ENCODE data around the gene ADAM10. TPM values are rescaled to one million over a fixed set of nuclear protein-coding genes. Genes with fewer than 3 reads are reported as not detected.

ADAM10 gene
- total RNA-seq, 1 experiment from 2014 or later: 73.1 TPM

- no peak for DNase-seq
- no peaks in the 10 kb centered on the region for H3K27me3 ChIP-seq (ENCODE audit: control insufficient read depth, insufficient read depth, low read length)
- H3K4me3 ChIP-seq (ENCODE audit: insufficient read depth, low read depth, low read length): no peak overlapping the region
- no peaks in the 10 kb centered on the region for H3K36me3 ChIP-seq (replicated peaks; ENCODE audit: control insufficient read depth, insufficient read depth, low read length)
Measured at GRCh38 chr15:58715266-58715917, 34.1 kb downstream of the ADAM10 start.

- no peaks in the 10 kb centered on the region for H3K27me3 ChIP-seq (ENCODE audit: control insufficient read depth, insufficient read depth, low read length)
- DNase-seq: no peak
- H3K4me3 ChIP-seq (ENCODE audit: insufficient read depth, low read depth, low read length): no peak overlapping the region
- no peaks in the 10 kb centered on the region for H3K36me3 ChIP-seq (replicated peaks; ENCODE audit: control insufficient read depth, insufficient read depth, low read length)
Measured at GRCh38 chr15:58710701-58711100, 38.8 kb downstream of the ADAM10 start.

DNA sequence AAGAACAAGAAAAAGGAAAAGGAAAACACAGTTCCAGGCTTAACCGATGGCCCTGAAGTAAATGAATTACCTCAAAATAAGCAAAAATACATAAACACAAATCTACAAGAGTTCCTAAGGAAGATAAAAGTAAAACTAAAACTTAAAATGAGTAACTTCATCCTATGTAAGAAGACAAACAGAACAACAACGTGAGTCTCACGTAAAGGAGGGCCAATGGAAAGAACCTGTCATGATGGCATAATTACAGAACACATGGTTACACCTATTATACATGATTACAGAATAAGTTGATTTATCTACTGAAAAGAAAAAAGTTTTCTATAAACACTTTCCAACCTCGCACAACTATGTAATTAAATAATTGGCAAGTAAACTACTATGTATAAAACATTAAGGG, 42.1 kb downstream of the ADAM10 start:
- Histone ChIP-seq H3K27me3 (ENCODE audit: control insufficient read depth, insufficient read depth, low read length) (no peaks in the 10 kb centered on the region), H3K4me3 (ENCODE audit: insufficient read depth, low read depth, low read length) (no peak overlapping the region), H3K36me3 (replicated peaks; ENCODE audit: control insufficient read depth, insufficient read depth, low read length) (no peaks in the 10 kb centered on the region)
- no peak for DNase-seq

- Histone ChIP-seq H3K4me3 (ENCODE audit: insufficient read depth, low read depth, low read length) (no peak overlapping the region), H3K36me3 (replicated peaks; ENCODE audit: control insufficient read depth, insufficient read depth, low read length) (no peaks in the 10 kb centered on the region; the same call in 1 of the 2 replicates), H3K27me3 (ENCODE audit: control insufficient read depth, insufficient read depth, low read length) (no peaks in the 10 kb centered on the region)
- DNase-seq: no peak
Measured at GRCh38 chr15:58705105-58705504, 44.4 kb downstream of the ADAM10 start.

DNA sequence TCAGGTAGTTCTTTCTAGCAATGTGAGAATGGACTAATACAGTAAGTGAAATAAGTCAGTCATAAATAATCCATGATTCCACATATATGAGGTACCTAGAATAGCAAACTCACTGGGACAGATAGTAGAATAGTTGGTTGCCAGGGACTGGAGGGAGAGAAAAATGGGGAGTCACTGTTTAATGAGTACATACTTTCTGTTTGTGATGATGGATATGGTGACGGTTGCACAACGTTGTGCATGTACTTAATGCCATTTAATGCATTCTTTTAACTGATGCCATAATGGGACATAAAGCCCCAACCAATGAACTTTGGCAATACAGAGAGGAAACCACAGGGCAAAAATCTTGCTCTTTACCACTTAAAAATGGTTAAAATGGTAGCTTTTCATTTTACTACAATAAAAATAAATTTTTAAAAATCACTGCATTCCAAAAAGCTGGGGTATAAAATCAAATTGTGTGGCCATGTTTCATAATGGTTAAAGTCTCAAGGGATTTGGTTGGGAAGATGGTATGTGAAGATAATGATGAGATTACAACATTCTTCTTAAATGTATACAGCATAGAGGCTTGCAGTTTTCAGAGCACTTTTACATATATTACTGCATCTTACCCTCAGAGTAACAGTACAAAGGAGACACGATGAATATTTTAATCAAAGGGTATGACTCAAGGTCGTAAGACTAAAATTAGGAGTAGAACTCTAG, 45.2 kb downstream of the ADAM10 start:
- Histone ChIP-seq H3K36me3 (replicated peaks; ENCODE audit: control insufficient read depth, insufficient read depth, low read length) (no peaks in the 10 kb centered on the region; the same call in 1 of the 2 replicates), H3K27me3 (ENCODE audit: control insufficient read depth, insufficient read depth, low read length) (no peaks in the 10 kb centered on the region), H3K4me3 (ENCODE audit: insufficient read depth, low read depth, low read length) (no peak overlapping the region)
- DNase-seq: no peak

- Histone ChIP-seq H3K36me3 (replicated peaks; ENCODE audit: control insufficient read depth, insufficient read depth, low read length) (no peaks in the 10 kb centered on the region; the same call in 1 of the 2 replicates), H3K27me3 (ENCODE audit: control insufficient read depth, insufficient read depth, low read length) (no peaks in the 10 kb centered on the region), H3K4me3 (ENCODE audit: insufficient read depth, low read depth, low read length) (no peak overlapping the region)
- DNase-seq: no peak
Measured at GRCh38 chr15:58703610-58704009, 45.9 kb downstream of the ADAM10 start.

- no peaks in the 10 kb centered on the region for H3K27me3 ChIP-seq (ENCODE audit: control insufficient read depth, insufficient read depth, low read length)
- no peak overlapping the region for H3K4me3 ChIP-seq (ENCODE audit: insufficient read depth, low read depth, low read length)
- no peaks in the 10 kb centered on the region; the same call in 1 of the 2 replicates for H3K36me3 ChIP-seq (replicated peaks; ENCODE audit: control insufficient read depth, insufficient read depth, low read length)
- no peak for DNase-seq
Measured at GRCh38 chr15:58702233-58702632, 47.3 kb downstream of the ADAM10 start.

DNA sequence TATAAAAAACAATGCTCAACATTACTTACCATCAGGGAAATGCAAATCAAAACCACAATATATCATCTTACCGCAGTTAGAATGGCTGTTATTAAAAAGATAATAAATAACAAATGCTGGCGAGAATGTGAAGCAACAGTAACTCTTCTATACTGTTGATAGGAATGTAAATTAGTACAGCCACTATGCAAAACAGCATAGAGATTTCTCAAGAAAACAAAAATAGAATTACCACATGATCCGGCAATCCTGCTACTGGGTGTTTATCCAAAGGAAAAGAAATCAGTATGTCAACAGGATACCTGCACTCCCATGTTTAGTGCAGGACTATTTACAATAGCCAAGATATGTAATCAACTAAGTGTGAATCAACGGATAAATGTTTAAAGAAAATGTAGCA, 48.1 kb downstream of the ADAM10 start:
- Histone ChIP-seq H3K36me3 (replicated peaks; ENCODE audit: control insufficient read depth, insufficient read depth, low read length) (no peaks in the 10 kb centered on the region; the same call in 1 of the 2 replicates), H3K4me3 (ENCODE audit: insufficient read depth, low read depth, low read length) (no peak overlapping the region), H3K27me3 (ENCODE audit: control insufficient read depth, insufficient read depth, low read length) (no peaks in the 10 kb centered on the region)
- no peak for DNase-seq

GRCh38 chr15:58699769-58700168, 49.7 kb downstream of the ADAM10 start:
- Histone ChIP-seq H3K36me3 (replicated peaks; ENCODE audit: control insufficient read depth, insufficient read depth, low read length) (no peaks in the 10 kb centered on the region; the same call in 1 of the 2 replicates), H3K27me3 (ENCODE audit: control insufficient read depth, insufficient read depth, low read length) (no peaks in the 10 kb centered on the region), H3K4me3 (ENCODE audit: insufficient read depth, low read depth, low read length) (no peak overlapping the region)
- no peak for DNase-seq

GRCh38 chr15:58698887-58699641, 50.4 kb downstream of the ADAM10 start:
- H3K4me3 ChIP-seq (ENCODE audit: insufficient read depth, low read depth, low read length): no peak overlapping the region
- no peak for DNase-seq
- no peaks in the 10 kb centered on the region; the same call in 1 of the 2 replicates for H3K36me3 ChIP-seq (replicated peaks; ENCODE audit: control insufficient read depth, insufficient read depth, low read length)
- H3K27me3 ChIP-seq (ENCODE audit: control insufficient read depth, insufficient read depth, low read length): no peaks in the 10 kb centered on the region

DNA sequence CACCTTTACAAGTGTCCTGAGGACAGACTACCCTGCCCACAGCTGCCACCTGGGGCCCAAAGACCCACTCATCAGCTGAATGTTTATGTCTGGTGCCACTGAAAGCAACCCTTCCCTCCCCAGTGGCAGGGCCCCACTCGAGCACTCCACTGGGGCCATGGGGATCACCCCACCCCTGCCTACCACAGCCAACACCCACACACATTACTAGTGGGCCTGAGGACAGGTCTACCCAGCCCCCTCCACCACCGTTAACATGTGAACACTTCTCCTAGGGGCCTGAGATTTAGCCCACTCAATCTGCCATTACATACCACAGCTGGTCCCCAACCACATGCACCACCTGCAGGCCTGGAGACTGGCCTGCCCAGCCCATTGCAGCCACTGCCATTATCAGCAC, 52.3 kb downstream of the ADAM10 start:
- no peak for DNase-seq
- Histone ChIP-seq H3K27me3 (ENCODE audit: control insufficient read depth, insufficient read depth, low read length) (no peaks in the 10 kb centered on the region), H3K36me3 (replicated peaks; ENCODE audit: control insufficient read depth, insufficient read depth, low read length) (no peaks in the 10 kb centered on the region; the same call in 1 of the 2 replicates), H3K4me3 (ENCODE audit: insufficient read depth, low read depth, low read length) (no peak overlapping the region)

DNA sequence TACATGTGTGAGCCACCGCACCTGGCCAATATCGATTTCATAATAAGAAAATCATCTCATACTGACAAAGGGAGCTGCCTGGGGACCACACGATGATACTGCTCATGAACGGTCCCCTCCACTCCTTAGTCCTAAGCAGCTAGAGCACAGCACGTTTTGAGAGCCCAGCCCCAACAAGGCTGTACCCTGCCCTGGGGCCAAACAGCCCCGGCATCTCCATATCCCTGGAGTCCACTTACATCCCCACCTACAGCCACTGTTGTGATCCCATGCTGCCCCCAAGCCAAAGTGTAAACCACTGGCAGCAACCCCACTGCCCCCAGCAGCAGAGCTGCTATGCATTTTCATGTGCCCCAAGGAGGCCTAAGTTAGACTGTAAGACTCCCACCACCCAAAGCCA, 52.8 kb downstream of the ADAM10 start:
- no peaks in the 10 kb centered on the region for H3K27me3 ChIP-seq (ENCODE audit: control insufficient read depth, insufficient read depth, low read length)
- no peaks in the 10 kb centered on the region; the same call in 1 of the 2 replicates for H3K36me3 ChIP-seq (replicated peaks; ENCODE audit: control insufficient read depth, insufficient read depth, low read length)
- no peak overlapping the region for H3K4me3 ChIP-seq (ENCODE audit: insufficient read depth, low read depth, low read length)
- no peak for DNase-seq

- DNase-seq: no peak
- H3K4me3 ChIP-seq (ENCODE audit: insufficient read depth, low read depth, low read length): no peak overlapping the region
Measured at GRCh38 chr15:58694641-58695398, 54.7 kb downstream of the ADAM10 start.

GRCh38 chr15:58690703-58691102, 58.8 kb downstream of the ADAM10 start:
- no peaks in the 10 kb centered on the region for H3K36me3 ChIP-seq (replicated peaks; ENCODE audit: control insufficient read depth, insufficient read depth, low read length)

More at GRCh38 chr15:58694641-58695398, 54.7 kb downstream of the ADAM10 start:
- Histone ChIP-seq H3K27me3 (ENCODE audit: control insufficient read depth, insufficient read depth, low read length) (no peaks in the 10 kb centered on the region), H3K36me3 (replicated peaks; ENCODE audit: control insufficient read depth, insufficient read depth, low read length) (no peaks in the 10 kb centered on the region)

More at GRCh38 chr15:58690703-58691102, 58.8 kb downstream of the ADAM10 start:
- no peak for DNase-seq
- Histone ChIP-seq H3K4me3 (ENCODE audit: insufficient read depth, low read depth, low read length) (no peak overlapping the region), H3K27me3 (ENCODE audit: control insufficient read depth, insufficient read depth, low read length) (no peaks in the 10 kb centered on the region)

All from H7 (cell line).